Small intestine (tissue), 7 donors: ENCODE results near the gene PRPF4. TPM values are rescaled to one million over a fixed set of nuclear protein-coding genes. Genes with fewer than 3 reads are reported as not detected.

ENCODE experiments used
- DNase-seq, 2 donors: peaks; one replicate each; pipeline versions ENCODE4 v3.0.0 to v3.0.0-alpha.2; 2013
- FAIRE-seq: peaks from 2 replicates; lab custom pipeline; 2012; peaks lifted over from hg19 to GRCh38; lab: Jason Lieb, UNC
- H3K27ac ChIP-seq, 3 donors: one replicate each; pipeline ENCODE4 v1.5.1; 2013; ENCODE audit warnings: low read length in 2 of 3, mild to moderate bottlenecking in 2 of 3, control low read depth in 1 of 3, inconsistent platforms in 1 of 3, low read depth in 1 of 3, moderate library complexity in 1 of 3
- H3K27me3 ChIP-seq, 3 donors: one replicate each; pipeline ENCODE4 v1.6.1; 2013; ENCODE audit warnings: low read length in 3 of 3, inconsistent platforms in 1 of 3; ENCODE audit not compliant: control insufficient read depth in 3 of 3, insufficient read depth in 3 of 3
- H3K36me3 ChIP-seq, 3 donors: one replicate each; pipeline ENCODE4 v1.6.1; 2013; ENCODE audit warnings: low read length in 3 of 3, inconsistent platforms in 1 of 3, low read depth in 1 of 3, mild to moderate bottlenecking in 1 of 3, moderate library complexity in 1 of 3; ENCODE audit not compliant: control insufficient read depth in 3 of 3, insufficient read depth in 2 of 3
- H3K4me1 ChIP-seq, 3 donors: one replicate each; pipeline ENCODE4 v1.6.1; 2013; ENCODE audit warnings: low read length in 2 of 3, inconsistent platforms in 1 of 3, low read depth in 1 of 3, mild to moderate bottlenecking in 1 of 3, moderate library complexity in 1 of 3; ENCODE audit not compliant: control insufficient read depth in 3 of 3, insufficient read depth in 2 of 3
- H3K4me3 ChIP-seq, 3 donors: one replicate each; pipeline ENCODE4 v1.5.1; 2013; ENCODE audit warnings: low read length in 3 of 3, control low read depth in 1 of 3, inconsistent platforms in 1 of 3, low read depth in 1 of 3, mild to moderate bottlenecking in 1 of 3, moderate library complexity in 1 of 3
- H3K9me3 ChIP-seq, 2 donors: one replicate each; pipeline ENCODE4 v1.6.1; 2013; ENCODE audit warnings: low read depth in 1 of 2, low read length in 1 of 2; ENCODE audit not compliant: control insufficient read depth in 2 of 2, insufficient read depth in 1 of 2
- WGBS, 3 donors: extraction: QIAGEN DNeasy Blood & Tissue Kit; methylation state at CpG; one replicate each; pipeline ENCODE4 v1.1.7; 2013; 5-methylcytosine and 5-hydroxymethylcytosine counted together
- polyA plus RNA-seq, 4 donors: library from polyadenylated mRNA; stranded (reverse) in 3 of 4; unstranded in 1 of 4; fragments of 200-250 nt in 3 of 4; fragments of 120-200 nt in 1 of 4; gene quantifications; one replicate each; pipeline versions ENCODE4 v1.2.1 to v1.2.3, GENCODE V29; 2013
- donor health status: healthy with polysubstance abuse.
- donor health status: control.
- donor health status: control.
- donor health status: Bipolar disorder and iron deficiency.
- donor health status: healthy.

PRPF4 gene
- polyA plus RNA-seq, 4 donors: 7.6 to 21.6 (median 11.3) TPM

DNA sequence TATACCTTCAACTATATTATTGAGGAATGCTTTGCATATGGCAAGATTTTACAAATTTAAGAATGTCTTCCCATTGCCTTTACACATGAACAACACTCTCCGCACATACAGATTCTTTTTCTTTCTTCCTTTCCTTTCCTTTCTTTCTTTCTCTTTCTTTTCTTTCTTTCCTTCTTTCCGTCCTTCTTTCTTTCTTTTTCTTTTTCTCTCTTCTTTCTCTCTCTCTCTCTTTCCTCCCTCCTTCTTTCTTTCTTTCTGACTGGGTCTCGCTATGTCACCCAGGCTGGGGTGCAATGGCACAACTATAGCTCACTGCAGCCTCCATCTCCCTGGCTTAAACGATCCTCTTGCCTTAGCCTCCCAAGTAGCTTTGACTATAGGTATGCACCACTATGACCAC lies 50.8 kb downstream of the PRPF4 start:
- no peak overlapping the region for H3K27ac ChIP-seq
- peaks cover 0 to 10% (median 0%) of the 10 kb centered on the region in 3 donors for H3K4me1 ChIP-seq
- peaks cover 0 to 6% (median 3%) of the 10 kb centered on the region in 3 donors for H3K36me3 ChIP-seq
- no peaks in the 10 kb centered on the region for H3K9me3 ChIP-seq
- no peak for FAIRE-seq
- DNase-seq: no peak
- H3K27me3 ChIP-seq: no peaks in the 10 kb centered on the region
- H3K4me3 ChIP-seq: no peak overlapping the region
- 95 to 99% (median 95%) methylated on average over 4 of the region's 4 CpGs for WGBS, 3 donors

DNA sequence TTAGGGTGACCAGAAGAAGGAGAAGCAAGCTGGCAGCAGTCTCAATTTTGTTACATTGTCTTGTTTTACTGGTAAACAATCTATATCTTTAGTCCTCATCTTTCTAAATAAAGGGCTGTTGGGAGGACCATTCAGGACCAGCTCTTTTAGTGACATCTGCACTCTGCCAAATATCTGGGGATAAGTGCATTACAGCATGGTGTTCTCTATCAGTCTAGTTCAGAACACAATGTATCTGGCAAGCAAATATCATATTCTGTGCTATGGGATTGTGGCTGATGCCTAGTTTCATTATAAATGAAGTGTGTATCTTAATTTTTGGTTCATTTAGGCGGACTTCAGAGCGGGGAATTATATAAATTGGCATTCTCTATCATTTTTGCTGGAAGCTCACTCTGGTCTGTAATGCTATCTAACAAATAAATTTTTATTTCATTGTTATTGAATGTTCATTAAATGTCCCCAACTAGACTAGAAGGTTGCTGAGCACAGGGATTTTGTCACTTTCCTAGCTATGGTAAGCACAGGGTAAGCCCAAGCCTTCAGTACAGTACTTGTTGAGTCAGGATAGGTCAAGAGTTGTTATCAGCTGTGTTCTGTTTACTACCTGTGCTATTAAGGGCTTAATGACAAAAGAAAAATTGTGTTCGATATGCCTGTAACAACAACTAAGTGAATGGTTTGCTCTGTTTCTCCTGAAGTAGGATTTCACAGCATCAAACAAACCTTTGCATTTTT lies 52.8 kb downstream of the PRPF4 start:
- DNase-seq (peak in 1 of 2 donors; percentile 31), FAIRE-seq (no peak)
- Histone ChIP-seq H3K4me3 (no peak overlapping the region), H3K27ac (no peak overlapping the region), H3K9me3 (no peaks in the 10 kb centered on the region), H3K36me3 (peaks cover 0 to 3% (median 2%) of the 10 kb centered on the region in 3 donors), H3K27me3 (no peaks in the 10 kb centered on the region), H3K4me1 (peaks cover 0 to 10% (median 0%) of the 10 kb centered on the region in 3 donors)
- WGBS, 3 donors: 74 to 88% (median 83%) methylated on average over 3 of the region's 3 CpGs

DNA sequence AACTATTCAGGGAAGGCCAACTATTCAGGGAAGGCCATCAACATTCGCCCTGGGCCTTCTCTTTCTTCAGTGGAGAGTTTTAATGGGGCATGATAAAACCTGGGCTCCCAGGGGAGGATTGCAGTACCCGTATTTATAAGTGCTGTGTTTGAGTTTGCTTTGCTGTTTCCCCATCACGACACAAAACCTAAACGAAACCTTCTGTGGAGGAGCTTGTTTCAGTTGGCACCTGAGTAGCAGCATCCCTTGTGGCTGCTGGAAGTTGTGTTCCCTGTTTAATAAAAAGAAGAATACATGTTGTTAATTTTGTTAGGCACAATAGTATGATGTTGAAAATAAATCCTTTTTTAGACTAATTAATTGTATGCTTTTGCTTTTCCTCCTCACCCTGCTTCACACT lies 56.3 kb downstream of the PRPF4 start:
- no peaks in the 10 kb centered on the region for H3K27me3 ChIP-seq
- WGBS, 3 donors: 76 to 83% (median 79%) methylated on average over 4 of the region's 4 CpGs

DNA sequence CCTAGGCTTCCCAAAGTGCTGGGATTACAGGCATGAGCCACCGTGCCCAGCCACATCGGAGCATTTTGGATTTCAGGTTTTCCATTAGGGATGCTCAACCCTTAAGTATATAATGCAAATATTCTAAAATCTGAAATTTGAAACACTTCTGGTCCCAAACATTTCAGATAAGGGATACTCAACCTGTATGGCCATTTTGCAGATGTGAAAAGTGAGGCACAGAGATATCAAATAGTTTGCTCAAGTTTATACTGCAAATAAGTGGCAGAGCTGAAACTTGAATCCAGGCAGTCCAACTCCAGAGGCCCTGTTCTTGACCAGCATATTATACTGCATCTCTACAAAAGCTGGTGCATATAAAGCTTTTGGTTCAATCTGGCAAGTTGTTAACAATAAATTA lies 62.3 kb downstream of the PRPF4 start:
- Histone ChIP-seq H3K27me3 (no peaks in the 10 kb centered on the region), H3K4me1 (peaks cover 0 to 8% (median 5%) of the 10 kb centered on the region in 3 donors), H3K4me3 (no peak overlapping the region), H3K36me3 (no peaks in the 10 kb centered on the region), H3K9me3 (no peaks in the 10 kb centered on the region), H3K27ac (no peak overlapping the region)
- DNase-seq: no peak
- WGBS, 3 donors: 95 to 96% (median 95%) methylated on average over 2 of the region's 2 CpGs
- no peak for FAIRE-seq

More for the DNA sequence above, 56.3 kb downstream of the PRPF4 start:
- Histone ChIP-seq H3K4me1 (peaks cover 0 to 10% (median 0%) of the 10 kb centered on the region in 3 donors), H3K36me3 (peaks cover 0 to 3% (median 2%) of the 10 kb centered on the region in 3 donors), H3K27ac (no peak overlapping the region), H3K4me3 (no peak overlapping the region), H3K9me3 (no peaks in the 10 kb centered on the region)
- FAIRE-seq (no peak), DNase-seq (no peak)

DNA sequence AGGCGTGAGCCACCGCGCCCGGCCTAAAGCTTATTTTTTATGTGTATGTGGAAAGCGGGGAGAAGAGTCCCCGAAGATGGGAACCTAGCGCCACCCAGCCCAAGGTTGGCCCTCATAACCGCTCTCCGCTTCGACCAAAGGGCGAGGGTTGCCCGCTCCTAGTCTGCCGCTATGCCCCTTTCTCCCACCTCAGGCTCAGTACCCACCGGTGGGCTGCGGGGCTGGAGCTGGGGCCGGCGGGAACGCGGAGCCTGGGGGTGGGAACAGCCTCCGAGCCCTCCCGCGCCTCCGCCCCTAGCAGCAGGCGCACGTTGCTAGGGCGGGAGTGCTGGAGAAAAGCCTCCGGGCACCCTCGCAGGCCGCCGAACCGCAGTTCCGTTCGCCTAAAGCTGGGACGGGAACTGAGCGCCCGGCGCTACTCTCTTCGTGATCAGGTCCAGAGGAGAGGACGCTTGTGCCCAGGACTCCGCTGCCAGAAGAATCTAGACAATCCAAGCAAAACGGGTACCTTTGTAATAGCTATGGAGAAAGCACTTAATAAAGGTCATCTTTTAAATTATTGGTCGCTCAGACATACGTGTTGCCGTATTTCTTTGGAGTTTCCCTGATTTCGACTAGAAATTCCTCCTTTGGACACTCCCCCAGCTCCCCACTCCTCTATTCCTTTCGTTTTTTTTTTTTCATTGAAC lies 64.7 kb downstream of the PRPF4 start, which contains the start of gene WDR31:
Gene WDR31 (minus strand): TSS at position 265 of the 689 bp plus-strand sequence. CDS start 8,253 bp downstream, outside the sequence.
- 0 to 1% (median 1%) methylated on average over 42 to 46 of the region's 46 CpGs for WGBS, 3 donors
- no peak for FAIRE-seq
- Histone ChIP-seq H3K9me3 (no peaks in the 10 kb centered on the region), H3K36me3 (no peaks in the 10 kb centered on the region), H3K27ac (peak within 1 kb of the TSS in 2 of 3 donors; percentile 76 to 79), H3K4me1 (peaks cover 0 to 15% (median 8%) of the 10 kb centered on the region in 3 donors), H3K4me3 (peak within 1 kb of the TSS; percentile 66 to 84 (median 79)), H3K27me3 (no peaks in the 10 kb centered on the region)
- DNase-seq: peak; percentile 85 to 95

DNA sequence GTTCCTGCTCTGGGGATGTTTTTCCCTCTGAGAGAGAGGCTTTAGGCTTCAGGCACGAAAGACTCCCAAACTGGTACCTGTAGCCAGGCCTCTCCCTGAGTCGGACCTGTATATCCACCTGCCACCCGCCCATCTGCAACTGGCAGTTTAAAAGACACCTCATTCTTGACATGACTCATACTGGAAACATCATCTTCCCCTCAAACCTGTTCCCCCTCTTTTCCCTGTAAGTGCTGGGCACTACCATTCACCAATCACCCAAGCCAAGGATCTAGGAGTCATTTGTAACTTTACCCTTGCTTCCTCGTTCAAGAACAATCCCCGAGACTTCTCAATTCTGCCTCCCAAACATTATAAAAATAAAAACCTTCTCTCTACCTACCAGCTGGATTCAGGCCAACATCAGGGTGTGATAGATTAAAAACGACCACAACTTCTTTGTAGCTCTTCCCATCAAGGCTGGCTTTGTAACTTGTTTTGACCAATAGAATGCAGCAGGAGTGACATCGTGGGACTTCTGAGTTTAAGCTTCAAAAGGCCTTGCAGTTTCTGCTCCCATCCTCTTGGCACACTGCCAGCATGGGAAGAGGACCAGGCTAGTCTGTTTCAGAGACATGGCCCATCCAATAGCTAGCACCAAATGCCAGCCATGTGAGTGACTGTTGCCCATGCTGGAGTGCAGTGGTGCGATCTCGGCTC lies 66.4 kb downstream of the PRPF4 start:
- H3K4me1 ChIP-seq: peaks cover 0 to 20% (median 8%) of the 10 kb centered on the region in 3 donors
- H3K36me3 ChIP-seq: no peaks in the 10 kb centered on the region
- 46 to 62% (median 60%) methylated on average over 9 of the region's 9 CpGs for WGBS, 3 donors
- H3K4me3 ChIP-seq: no peak overlapping the region
- H3K27ac ChIP-seq: no peak overlapping the region
- H3K9me3 ChIP-seq: no peaks in the 10 kb centered on the region
- DNase-seq: no peak
- H3K27me3 ChIP-seq: no peaks in the 10 kb centered on the region
- FAIRE-seq: no peak

Other genes starting within 250 kb of the PRPF4 start
- 1 to 10 TPM in 1 of 4 donors, under 1 TPM in 2, not detected in 1; 0.54 to 2.2 (median 1.00) TPM for gene ZFP37, start 218.9 kb upstream of the PRPF4 start, polyA plus RNA-seq
- 10 to 100 TPM; 10.5 to 41.6 (median 19.5) TPM for gene SLC31A2, start 124.7 kb upstream of the PRPF4 start, polyA plus RNA-seq
- 10 to 100 TPM in 2 of 4 donors, 1 to 10 TPM in 2; 6.5 to 19.8 (median 9.5) TPM for gene FKBP15, start 54.4 kb upstream of the PRPF4 start, polyA plus RNA-seq
- 10 to 100 TPM; 27.5 to 40.6 (median 29.6) TPM for gene SLC31A1, start 54.1 kb upstream of the PRPF4 start, polyA plus RNA-seq
- gene CDC26, start 86 bp upstream of the PRPF4 start, polyA plus RNA-seq: 10 to 100 TPM; 33.4 to 77.0 (median 56.3) TPM
- gene RNF183, start 27.7 kb downstream of the PRPF4 start, polyA plus RNA-seq: 1 to 10 TPM in 1 of 4 donors, under 1 TPM in 2, not detected in 1; 0.54 to 1.7 (median 0.62) TPM
- gene WDR31, start 64.6 kb downstream of the PRPF4 start, polyA plus RNA-seq: 1 to 10 TPM in 2 of 4 donors, under 1 TPM in 1, not detected in 1; 0.45 to 2.5 (median 1.6) TPM
- gene BSPRY, start 73.9 kb downstream of the PRPF4 start, polyA plus RNA-seq: 10 to 100 TPM in 3 of 4 donors, 1 to 10 TPM in 1; 4.8 to 16.8 (median 15.3) TPM
- gene HDHD3, start 101.3 kb downstream of the PRPF4 start, polyA plus RNA-seq: 100 to 1,000 TPM in 3 of 4 donors, 10 to 100 TPM in 1; 96.9 to 370 (median 210) TPM
- 10 to 100 TPM; 33.5 to 97.7 (median 42.9) TPM for gene ALAD, start 125.6 kb downstream of the PRPF4 start, polyA plus RNA-seq
- 10 to 100 TPM; 15.7 to 50.2 (median 31.6) TPM for gene POLE3, start 135.0 kb downstream of the PRPF4 start, polyA plus RNA-seq
- gene C9orf43, start 135.1 kb downstream of the PRPF4 start, polyA plus RNA-seq: under 1 TPM in 3 of 4 donors, not detected in 1; 0.42 to 0.81 (median 0.69) TPM
- gene RGS3, start 188.1 kb downstream of the PRPF4 start, polyA plus RNA-seq: 10 to 100 TPM; 23.0 to 37.0 (median 26.4) TPM